IMR-90 (cell line): Measurements from ENCODE around the gene LDHD. TPM values are rescaled to one million over a fixed set of nuclear protein-coding genes. Genes with fewer than 3 reads are reported as not detected.

Source experiments
- ATAC-seq: fragments of 200-7000 bp; cut with Tn5 transposase; 2 replicates; pipeline ENCODE4 v1.9.1; 2020; ENCODE audit warnings: low read depth, mild to moderate bottlenecking, moderate library complexity
- BruUV-seq: library from RNA; stranded (reverse); fragments of 400-500 nt; replicated peaks from 2 replicates; lab custom pipeline; 2021; lab: Mats Ljungman, UMichigan
- CTCF ChIA-PET: fragments of 300-600 bp; formaldehyde crosslinking; extraction: SDS; loops from one replicate; lab custom pipeline; 2021; ENCODE audit warnings: antibody characterized with exemption; lab: Yijun Ruan, JAX
- POLR2A ChIA-PET: fragments of 300-600 bp; sonication (Branson Sonifier 250); formaldehyde crosslinking; loops from one replicate; lab custom pipeline; 2022; ENCODE audit warnings: antibody characterized with exemption; ENCODE audit not compliant: unreplicated experiment; lab: Charles Lee
- DNase-seq: peaks from one replicate; pipeline ENCODE4 v3.0.0; 2013
- H2AFZ ChIP-seq: replicated peaks from 2 replicates; pipeline ENCODE3; 2013; ENCODE audit warnings: low read length, mild to moderate bottlenecking; ENCODE audit not compliant: poor library complexity
- H2AK5ac ChIP-seq: 2 replicates; pipeline ENCODE4 v1.6.1; 2013; ENCODE audit warnings: low read depth, low read length, inconsistent platforms
- H2AK9ac ChIP-seq: replicated peaks from 2 replicates; pipeline ENCODE3; 2013; ENCODE audit warnings: mild to moderate bottlenecking, low read depth, low read length, moderate library complexity; ENCODE audit not compliant: poor library complexity
- H2BK120ac ChIP-seq: 2 replicates; pipeline ENCODE4 v1.6.1; 2013; ENCODE audit warnings: low read depth, low read length, inconsistent platforms
- H2BK15ac ChIP-seq: 3 replicates; pipeline ENCODE4 v1.6.1; 2013; ENCODE audit warnings: low read depth, low read length, inconsistent platforms
- H2BK20ac ChIP-seq: 2 replicates; pipeline ENCODE4 v1.6.1; 2013; ENCODE audit warnings: low read depth, mild to moderate bottlenecking, inconsistent platforms, low read length, moderate library complexity
- H2BK5ac ChIP-seq: 2 replicates; pipeline ENCODE4 v1.6.1; 2013; ENCODE audit warnings: mild to moderate bottlenecking, low read depth, low read length, inconsistent platforms; ENCODE audit not compliant: poor library complexity, severe bottlenecking
- H3K14ac ChIP-seq: replicated peaks from 2 replicates; pipeline ENCODE4 v1.6.1; 2013; ENCODE audit warnings: low read depth, low read length, inconsistent platforms
- H3K18ac ChIP-seq: 2 replicates; pipeline ENCODE4 v1.6.1; 2013; ENCODE audit warnings: low read depth, low read length, control low read depth
- H3K23ac ChIP-seq: 2 replicates; pipeline ENCODE4 v1.6.1; 2013; ENCODE audit warnings: low read depth, low read length, inconsistent platforms
- H3K27ac ChIP-seq: 2 replicates; pipeline ENCODE4 v1.5.1; 2013; ENCODE audit warnings: mild to moderate bottlenecking, control low read depth, low read length; ENCODE audit not compliant: insufficient read depth
- H3K27me3 ChIP-seq: 2 replicates; pipeline ENCODE4 v1.6.1; 2013; ENCODE audit warnings: low read length; ENCODE audit not compliant: control insufficient read depth, insufficient read depth
- H3K36me3 ChIP-seq: 2 replicates; pipeline ENCODE4 v1.6.1; 2013; ENCODE audit warnings: low read length, mixed read lengths; ENCODE audit not compliant: control insufficient read depth, insufficient read depth
- H3K4ac ChIP-seq: 2 replicates; pipeline ENCODE4 v1.6.1; 2013; ENCODE audit warnings: low read depth, low read length, inconsistent platforms
- H3K4me1 ChIP-seq: 2 replicates; pipeline ENCODE4 v1.6.1; 2013; ENCODE audit warnings: low read length, mixed read lengths; ENCODE audit not compliant: control insufficient read depth, insufficient read depth
- H3K4me2 ChIP-seq: 2 replicates; pipeline ENCODE4 v1.6.1; 2013; ENCODE audit warnings: low read depth, mild to moderate bottlenecking, control low read depth, low read length, moderate library complexity
- H3K4me3 ChIP-seq: 2 replicates; pipeline ENCODE4 v1.5.1; 2013; ENCODE audit warnings: low read depth, mild to moderate bottlenecking, control low read depth, low read length, moderate library complexity; ENCODE audit not compliant: insufficient read depth
- H3K56ac ChIP-seq: 2 replicates; pipeline ENCODE4 v1.6.1; 2013; ENCODE audit warnings: low read length, inconsistent platforms; ENCODE audit not compliant: insufficient read depth; ENCODE audit errors: extremely low read depth
- H3K79me1 ChIP-seq, 2 experiments: 2 replicates each; pipeline ENCODE4 v1.6.1; 2013; ENCODE audit warnings: low read length in 2 of 2, inconsistent platforms in 1 of 2, low read depth in 1 of 2
- H3K9ac ChIP-seq: 2 replicates; pipeline ENCODE4 v1.6.1; 2013; ENCODE audit warnings: low read depth, low read length, control low read depth
- H3K9me1 ChIP-seq: 2 replicates; pipeline ENCODE4 v1.6.1; 2013; ENCODE audit warnings: low read length, inconsistent platforms; ENCODE audit not compliant: insufficient read depth
- H3K9me3 ChIP-seq: 2 replicates; pipeline ENCODE4 v1.6.1; 2013; ENCODE audit warnings: low read length; ENCODE audit not compliant: control insufficient read depth, insufficient read depth
- H4K20me1 ChIP-seq: 2 replicates; pipeline ENCODE4 v1.6.1; 2013; ENCODE audit warnings: low read length, inconsistent platforms; ENCODE audit not compliant: insufficient read depth
- H4K5ac ChIP-seq: 2 replicates; pipeline ENCODE4 v1.6.1; 2013; ENCODE audit warnings: mild to moderate bottlenecking, low read depth, low read length, control low read depth
- H4K8ac ChIP-seq, 2 experiments: 2 replicates each; pipeline ENCODE4 v1.6.1; 2013; ENCODE audit warnings: low read depth in 2 of 2, low read length in 2 of 2, control low read depth in 1 of 2, inconsistent platforms in 1 of 2
- H4K91ac ChIP-seq: 2 replicates; pipeline ENCODE4 v1.6.1; 2013; ENCODE audit warnings: low read depth, low read length, inconsistent platforms; ENCODE audit not compliant: insufficient read depth
- CEBPB ChIP-seq: IDR thresholded peaks from 2 replicates; pipeline ENCODE4 v1.6.1; 2012; ENCODE audit warnings: low read depth, low read length, improper control_type of control experiment
- CHD1 ChIP-seq: IDR thresholded peaks from 2 replicates; pipeline ENCODE4 v1.6.1; 2012; ENCODE audit warnings: low read depth, low read length, improper control_type of control experiment
- FOS ChIP-seq: fragments of 150-350 bp; IDR thresholded peaks from 2 replicates; pipeline ENCODE4 v1.6.1; 2016; ENCODE audit warnings: low read depth, low read length
- MAFK ChIP-seq: IDR thresholded peaks from 2 replicates; pipeline ENCODE4 v1.6.1; 2012; ENCODE audit warnings: low read depth, low read length, improper control_type of control experiment
- MAZ ChIP-seq: IDR thresholded peaks from 2 replicates; pipeline ENCODE4 v1.6.1; 2012; ENCODE audit warnings: low read depth, mild to moderate bottlenecking, low read length, improper control_type of control experiment, moderate library complexity, borderline replicate concordance
- MXI1 ChIP-seq: IDR thresholded peaks from 2 replicates; pipeline ENCODE4 v1.6.1; 2012; ENCODE audit warnings: low read depth, mild to moderate bottlenecking, low read length, moderate library complexity, borderline replicate concordance
- NFE2L2 ChIP-seq: fragments of 150-350 bp; IDR thresholded peaks from 2 replicates; pipeline ENCODE4 v1.6.1; 2016; ENCODE audit warnings: low read depth, mild to moderate bottlenecking, low read length
- RAD21 ChIP-seq: IDR thresholded peaks from 2 replicates; pipeline ENCODE4 v1.6.1; 2012; ENCODE audit warnings: low read length, improper control_type of control experiment
- RFX5 ChIP-seq: IDR thresholded peaks from 2 replicates; pipeline ENCODE4 v1.8.0; 2012; ENCODE audit warnings: low read depth, mild to moderate bottlenecking, low read length, moderate library complexity
- SMC3 ChIP-seq: fragments of 150-350 bp; IDR thresholded peaks from 2 replicates; pipeline ENCODE4 v1.6.1; 2016; ENCODE audit warnings: low read depth, mild to moderate bottlenecking, antibody characterized with exemption, low read length, moderate library complexity
- WGBS, 2 experiments: methylation state at CpG; one replicate each; pipeline versions ENCODE4 v1.1.5 to v1.1.7; 2013; ENCODE audit warnings: missing lambda C conversion rate in 2 of 2; ENCODE audit not compliant: insufficient read length in 1 of 2; ENCODE audit errors: extremely low coverage in 2 of 2; 5-methylcytosine and 5-hydroxymethylcytosine counted together
- dilution Hi-C: fragments of 300-500 bp; cut with HindIII; formaldehyde crosslinking; loops from one replicate; pipeline ENCODE4 v1.14.3; 2018; ENCODE audit warnings: low sequenced_read_pairs; ENCODE audit not compliant: unreplicated experiment
- in situ Hi-C: fragments of 300-500 bp; cut with MboI; formaldehyde crosslinking; loops from 3 replicates; pipeline ENCODE4 v1.14.3; 2019; ENCODE audit warnings: low sequenced_read_pairs, inconsistent platforms, mixed read lengths
- intact Hi-C: fragments of 100-400 bp; cut with micrococcal nuclease; formaldehyde crosslinking; loops from 2 replicates; pipeline ENCODE4 v1.10.0; 2022
- polyA plus RNA-seq, 3 experiments: library from polyadenylated mRNA; depleted of rRNA; stranded (reverse); fragments of >200 nt; gene quantifications; 2 replicates each; pipeline ENCODE4 v1.2.3, GENCODE V29; 2012; ENCODE audit warnings: low replicate concordance in 1 of 3
- total RNA-seq: library from RNA; depleted of rRNA; stranded (reverse); fragments of >200 nt; gene quantifications from 2 replicates; pipeline ENCODE4 v1.2.3, GENCODE V29; 2012
- TF ChIP-seq, protein P1 (sequence below): conservative IDR thresholded peaks from 2 replicates; pipeline ENCODE4 v1.5.1; 2012; ENCODE audit warnings: mild to moderate bottlenecking, low read depth, low read length, improper control_type of control experiment
- TF ChIP-seq, protein P2 (sequence below): fragments of 150-350 bp; IDR thresholded peaks from 2 replicates; pipeline ENCODE4 v1.6.1; 2016; ENCODE audit warnings: low read depth, mild to moderate bottlenecking, low read length, moderate library complexity, borderline replicate concordance

The LDHD gene
- total and polyA plus RNA-seq, 2 of the 4 experiments (the other 2 are of a cell fraction): under 0.01 to 0.26 TPM

DNA sequence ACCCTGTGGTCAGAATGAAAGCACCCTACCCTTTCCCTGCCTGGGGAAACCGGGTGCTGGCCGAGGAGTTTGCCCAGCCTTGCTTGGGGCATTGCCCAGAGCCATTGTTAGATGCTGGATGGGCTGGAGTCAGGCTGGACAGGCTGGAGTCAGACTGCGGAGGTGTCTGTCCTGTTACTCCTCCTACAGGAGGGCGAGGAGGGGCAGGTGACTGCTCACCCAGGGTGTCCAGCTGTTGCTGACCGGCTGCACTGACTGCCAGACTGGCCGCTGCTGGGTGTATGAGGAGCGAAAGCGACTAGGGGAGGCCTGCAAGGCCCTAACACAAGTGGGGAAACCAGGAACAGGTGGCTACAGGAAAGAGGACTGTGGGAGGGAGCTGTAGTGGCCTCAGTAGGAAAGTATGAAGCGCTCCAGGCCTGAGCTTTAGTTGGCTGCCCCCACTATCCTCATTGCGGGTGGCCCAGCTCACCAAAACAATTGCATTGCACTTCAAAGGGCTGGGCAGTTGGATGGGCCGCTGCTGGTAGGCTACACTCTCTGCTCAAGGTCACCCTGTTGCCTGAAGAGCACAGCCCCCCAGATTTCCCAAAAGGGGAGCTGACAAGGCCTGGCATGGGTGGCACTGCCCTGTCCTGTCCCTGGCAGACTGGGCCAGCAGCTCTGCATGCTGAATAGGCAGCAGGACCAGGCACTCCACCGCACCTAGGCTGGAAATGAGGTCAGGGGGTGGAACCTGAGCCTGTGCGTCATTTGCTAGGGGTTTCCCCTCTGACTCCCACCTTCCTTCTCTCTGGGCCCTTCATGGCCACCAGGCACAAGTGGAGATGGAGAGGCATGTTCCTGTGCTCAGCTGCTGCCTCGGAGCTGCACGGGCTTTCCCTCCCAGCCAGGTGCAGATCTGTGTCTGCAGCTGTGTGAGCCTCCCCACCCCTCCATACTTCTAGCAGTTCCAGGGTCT lies 18.4 kb downstream of the LDHD start (continued):
- no peak for TF ChIP-seq SMC3

DNA sequence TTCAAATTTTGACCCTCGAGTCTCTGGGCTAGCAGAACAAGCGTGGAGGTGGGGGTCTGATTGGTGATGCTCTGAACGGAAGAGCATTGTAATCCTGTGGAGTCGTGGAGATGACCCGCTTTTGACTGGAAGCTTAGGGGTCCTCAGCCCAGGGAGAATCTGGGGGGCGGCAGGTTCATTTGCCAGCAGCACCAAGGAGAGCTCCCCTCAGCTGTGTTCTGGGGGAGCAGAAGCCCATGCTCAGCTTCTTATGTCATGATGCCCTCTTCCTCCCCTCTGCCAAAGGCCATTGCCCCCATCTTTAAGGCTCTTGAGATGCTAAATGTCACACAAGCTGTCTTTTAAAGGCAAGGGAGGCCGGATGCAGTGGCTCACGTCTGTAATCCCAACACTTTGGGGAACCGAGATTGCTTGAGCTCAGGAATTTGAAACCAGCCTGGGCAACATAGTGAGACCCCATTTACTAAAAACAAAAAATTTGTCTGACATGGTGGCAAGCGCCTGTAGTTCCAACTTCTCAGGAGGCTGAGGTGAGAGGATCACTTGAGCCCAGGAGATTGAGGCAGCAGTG lies 19.3 kb downstream of the LDHD start:
- Histone ChIP-seq H4K91ac (no peak overlapping the region), H3K14ac (no peak overlapping the region), H3K4me2 (no peak overlapping the region), H3K23ac (no peak overlapping the region), H3K4me3 (no peak overlapping the region), H3K9ac (no peak overlapping the region), H3K27me3 (no peaks in the 10 kb centered on the region), H3K27ac (no peak overlapping the region), H2BK120ac (no peak overlapping the region), H3K9me1 (peaks cover 21% of the 10 kb centered on the region), H2BK15ac (no peak overlapping the region), H3K9me3 (no peaks in the 10 kb centered on the region), H3K79me1 (peaks cover 7 to 43% of the 10 kb centered on the region in 2 experiments), H4K8ac (no peak overlapping the region), H3K56ac (no peak overlapping the region), H3K18ac (no peak overlapping the region), H2BK5ac (no peak overlapping the region), H4K20me1 (peaks cover under 1% of the 10 kb centered on the region; the same call in 1 of the 2 replicates), H2BK20ac (no peak overlapping the region), H3K4ac (no peak overlapping the region), H3K36me3 (peaks cover 19% of the 10 kb centered on the region), H2AK9ac (no peak overlapping the region), H2AFZ (no peak overlapping the region), H4K5ac (no peak overlapping the region), H2AK5ac (no peak overlapping the region), H3K4me1 (peaks cover 10% of the 10 kb centered on the region; the same call in 1 of the 2 replicates)
- CTCF ChIA-PET: interaction anchor here (0.9 kb wide), 1 partner anchor 14 kb away, joined by 4 read pairs; no protein-coding TSS in a partner anchor
- dilution Hi-C loops (no loop called here), intact Hi-C loops (no loop called here), in situ Hi-C loops (no loop called here)
- POLR2A ChIA-PET: no interaction called here
- ATAC-seq: no peak
- no peak for DNase-seq
- BruUV-seq: no TSS peak
- 83% methylated on average over 4 of the region's 10 CpGs; no CpG with 5 or more reads in 1 of the 2 experiments for WGBS, 2 experiments
- TF ChIP-seq, protein P1, sequence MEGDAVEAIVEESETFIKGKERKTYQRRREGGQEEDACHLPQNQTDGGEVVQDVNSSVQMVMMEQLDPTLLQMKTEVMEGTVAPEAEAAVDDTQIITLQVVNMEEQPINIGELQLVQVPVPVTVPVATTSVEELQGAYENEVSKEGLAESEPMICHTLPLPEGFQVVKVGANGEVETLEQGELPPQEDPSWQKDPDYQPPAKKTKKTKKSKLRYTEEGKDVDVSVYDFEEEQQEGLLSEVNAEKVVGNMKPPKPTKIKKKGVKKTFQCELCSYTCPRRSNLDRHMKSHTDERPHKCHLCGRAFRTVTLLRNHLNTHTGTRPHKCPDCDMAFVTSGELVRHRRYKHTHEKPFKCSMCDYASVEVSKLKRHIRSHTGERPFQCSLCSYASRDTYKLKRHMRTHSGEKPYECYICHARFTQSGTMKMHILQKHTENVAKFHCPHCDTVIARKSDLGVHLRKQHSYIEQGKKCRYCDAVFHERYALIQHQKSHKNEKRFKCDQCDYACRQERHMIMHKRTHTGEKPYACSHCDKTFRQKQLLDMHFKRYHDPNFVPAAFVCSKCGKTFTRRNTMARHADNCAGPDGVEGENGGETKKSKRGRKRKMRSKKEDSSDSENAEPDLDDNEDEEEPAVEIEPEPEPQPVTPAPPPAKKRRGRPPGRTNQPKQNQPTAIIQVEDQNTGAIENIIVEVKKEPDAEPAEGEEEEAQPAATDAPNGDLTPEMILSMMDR: no peak
- TF ChIP-seq CHD1 (no peak), RFX5 (no peak), MAFK (no peak), MAZ (no peak), RAD21 (no peak), CEBPB (no peak), FOS (no peak), MXI1 (no peak), NFE2L2 (no peak), SMC3 (no peak)
- TF ChIP-seq, protein P2, sequence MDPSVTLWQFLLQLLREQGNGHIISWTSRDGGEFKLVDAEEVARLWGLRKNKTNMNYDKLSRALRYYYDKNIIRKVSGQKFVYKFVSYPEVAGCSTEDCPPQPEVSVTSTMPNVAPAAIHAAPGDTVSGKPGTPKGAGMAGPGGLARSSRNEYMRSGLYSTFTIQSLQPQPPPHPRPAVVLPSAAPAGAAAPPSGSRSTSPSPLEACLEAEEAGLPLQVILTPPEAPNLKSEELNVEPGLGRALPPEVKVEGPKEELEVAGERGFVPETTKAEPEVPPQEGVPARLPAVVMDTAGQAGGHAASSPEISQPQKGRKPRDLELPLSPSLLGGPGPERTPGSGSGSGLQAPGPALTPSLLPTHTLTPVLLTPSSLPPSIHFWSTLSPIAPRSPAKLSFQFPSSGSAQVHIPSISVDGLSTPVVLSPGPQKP: no peak
